NCI-H2196 treated with DMSO at 0.1 percent for 48 hours (cell line): ENCODE measurements around the gene MYBBP1A.

Experiments used
- DNase-seq: peaks from one replicate; lab custom pipeline; 2025; ENCODE audit not compliant: unreplicated experiment; lab: John Stamatoyannopoulos, UW

The MYBBP1A gene

DNA sequence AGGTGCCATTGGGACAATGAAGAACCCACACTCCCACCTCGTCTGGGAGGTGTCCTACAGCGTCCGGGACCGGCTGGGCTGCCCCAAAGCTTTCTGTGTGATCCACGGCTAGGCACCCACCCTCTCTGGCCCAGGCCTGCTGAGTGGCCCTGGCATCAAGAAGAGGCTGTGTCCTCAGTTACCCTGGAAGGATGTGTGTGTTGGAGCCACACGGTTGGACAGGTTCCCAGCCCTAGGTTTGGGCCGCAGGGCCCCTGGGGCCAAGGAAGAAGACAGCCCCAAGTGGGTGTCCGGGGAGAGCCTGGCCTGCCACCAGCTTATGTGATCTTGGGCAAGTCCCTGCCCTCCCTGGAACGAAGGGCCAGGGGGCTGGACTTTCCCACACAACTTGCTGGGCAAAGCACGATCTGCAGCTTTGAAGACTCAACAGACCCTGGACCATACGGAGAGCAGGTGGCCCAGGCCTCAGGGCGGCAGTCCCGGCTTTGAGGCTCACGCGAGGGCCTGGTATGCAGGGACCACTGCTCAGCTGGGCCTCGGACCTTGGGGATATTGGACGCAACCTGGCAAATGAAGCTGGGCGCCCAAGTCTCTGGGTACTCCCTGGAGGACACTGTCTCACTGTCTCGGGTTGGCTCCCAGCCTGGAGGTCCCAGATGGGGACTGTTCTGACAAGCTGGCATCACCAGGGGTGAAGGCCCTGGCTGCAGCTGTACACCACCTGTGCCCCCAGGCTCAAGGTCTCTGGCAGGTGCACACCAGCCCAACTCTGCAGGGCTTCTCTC, 17.5 kb downstream of the MYBBP1A start:
- no peak for DNase-seq

DNA sequence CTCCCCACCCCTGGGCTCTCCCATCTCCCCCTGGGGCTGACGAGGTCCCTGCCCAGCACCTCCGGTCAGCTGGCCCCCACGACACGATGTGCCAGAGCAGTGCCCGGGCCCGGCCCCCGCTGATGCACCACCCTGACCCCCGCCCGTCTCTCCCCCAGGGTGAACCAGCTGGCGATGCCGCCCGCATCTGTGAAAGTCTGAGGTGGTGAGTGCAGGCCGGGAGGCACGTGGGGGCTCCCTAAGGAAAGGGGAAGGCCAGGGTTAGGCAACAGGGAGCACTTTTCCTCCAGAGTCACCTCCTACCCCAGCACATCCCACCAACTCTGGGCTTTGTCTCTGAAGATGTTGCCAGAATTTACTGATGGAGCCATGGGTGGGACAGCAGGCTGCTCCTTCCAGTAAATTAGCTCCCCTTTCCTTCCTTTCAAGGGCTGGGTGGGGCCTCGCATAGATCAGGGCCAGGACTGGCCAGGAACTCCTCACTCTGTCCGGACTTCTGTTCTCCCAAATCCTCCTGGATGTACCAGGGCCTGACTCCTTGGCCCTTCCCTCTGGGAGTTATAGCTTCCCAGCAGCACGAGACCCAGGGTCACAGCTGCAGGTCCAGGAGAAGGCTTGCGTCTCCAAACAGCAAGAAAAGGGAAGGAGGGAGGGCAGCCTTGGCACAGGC, 18.3 kb downstream of the MYBBP1A start:
- no peak for DNase-seq

DNA sequence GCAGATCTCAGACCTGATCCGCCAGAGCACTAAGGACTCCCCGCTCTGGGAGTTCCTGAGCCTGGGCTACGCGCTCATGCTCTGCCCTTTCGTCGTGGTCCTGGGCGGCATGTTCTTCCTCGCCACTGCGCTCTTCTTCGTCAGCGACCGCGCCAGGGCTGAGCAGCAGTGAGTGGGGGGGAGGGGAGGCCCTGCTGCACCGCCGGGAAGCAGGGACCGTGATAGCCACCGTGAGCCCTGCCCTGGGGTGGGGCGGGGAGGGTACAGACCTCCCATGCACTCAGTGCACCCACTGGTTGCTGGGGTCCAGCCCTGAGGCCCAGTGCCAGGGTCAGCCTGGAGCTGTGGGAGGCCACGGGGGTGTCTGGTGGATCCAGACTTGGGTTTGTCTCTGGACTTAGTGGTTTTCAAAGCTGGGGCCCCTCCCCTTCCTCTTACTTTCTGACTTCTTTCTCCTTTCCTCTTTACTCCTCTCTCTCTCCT, 18.9 kb downstream of the MYBBP1A start:
- no peak for DNase-seq

DNA sequence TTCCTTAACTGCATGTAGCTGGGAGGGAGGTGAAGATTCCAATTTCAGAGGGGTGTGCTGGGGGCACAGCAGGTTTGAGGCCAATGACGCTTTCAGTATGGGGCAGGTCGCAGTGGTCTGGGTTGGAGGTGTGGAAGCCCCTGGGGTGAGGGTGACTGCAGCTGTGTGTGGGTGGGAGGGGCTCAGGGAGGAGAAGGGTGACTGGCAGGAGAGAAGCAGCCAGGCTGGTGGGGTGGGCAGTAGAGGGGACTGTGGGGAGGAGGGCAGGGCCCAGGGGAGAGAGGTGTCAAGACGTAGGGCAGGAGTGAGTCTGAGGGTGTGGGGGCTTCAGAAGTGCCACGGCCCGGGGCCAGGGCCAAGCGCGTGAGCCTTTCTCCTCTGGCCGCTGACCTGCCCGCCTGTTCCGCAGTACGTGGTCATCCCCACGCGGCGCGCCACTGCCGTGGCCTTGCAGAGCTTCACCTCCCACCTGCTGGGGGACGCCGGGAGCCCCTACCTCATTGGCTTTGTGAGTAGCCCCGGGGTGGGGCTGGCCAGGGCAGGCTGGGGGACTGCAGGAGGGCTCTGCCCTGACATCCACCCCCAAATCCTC, 19.4 kb downstream of the MYBBP1A start:
- DNase-seq, result no peak

DNA sequence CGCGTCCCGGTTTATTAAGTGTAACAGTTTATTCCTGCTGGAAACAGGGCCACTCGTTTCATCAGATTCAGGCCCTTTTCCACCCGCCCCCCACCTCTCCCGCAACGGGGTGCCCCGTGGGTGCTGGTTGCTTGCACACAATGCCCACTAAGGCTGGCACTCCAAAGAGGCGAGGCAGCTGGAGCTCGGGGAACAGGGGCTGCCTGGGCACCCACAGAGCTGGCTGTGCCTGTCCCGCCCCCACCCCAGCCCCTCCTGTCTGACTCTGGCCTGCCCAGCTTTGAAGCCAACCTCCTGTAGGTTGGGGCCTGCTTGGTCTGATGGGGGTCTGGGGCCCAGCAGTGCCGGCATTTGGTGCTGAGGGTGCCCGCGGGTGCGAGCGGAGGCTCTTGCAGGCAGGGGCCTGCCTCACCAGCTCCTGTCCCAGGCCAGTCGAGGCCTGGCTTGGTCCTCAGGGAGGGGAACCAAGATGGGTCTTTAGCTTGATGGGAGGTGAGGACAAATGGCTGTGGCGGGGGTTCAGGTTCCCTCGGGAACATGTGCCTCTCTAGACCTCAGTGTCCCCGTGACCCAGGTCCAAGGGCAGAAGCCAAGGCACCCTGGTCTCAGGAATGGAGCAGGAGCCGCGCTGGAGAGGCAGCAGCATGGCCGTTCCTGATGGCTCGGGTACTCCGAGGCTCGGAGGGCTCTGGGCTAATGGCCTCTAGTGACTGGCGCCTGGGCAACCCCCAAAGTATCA, 20.1 kb downstream of the MYBBP1A start:
- no peak for DNase-seq

DNA sequence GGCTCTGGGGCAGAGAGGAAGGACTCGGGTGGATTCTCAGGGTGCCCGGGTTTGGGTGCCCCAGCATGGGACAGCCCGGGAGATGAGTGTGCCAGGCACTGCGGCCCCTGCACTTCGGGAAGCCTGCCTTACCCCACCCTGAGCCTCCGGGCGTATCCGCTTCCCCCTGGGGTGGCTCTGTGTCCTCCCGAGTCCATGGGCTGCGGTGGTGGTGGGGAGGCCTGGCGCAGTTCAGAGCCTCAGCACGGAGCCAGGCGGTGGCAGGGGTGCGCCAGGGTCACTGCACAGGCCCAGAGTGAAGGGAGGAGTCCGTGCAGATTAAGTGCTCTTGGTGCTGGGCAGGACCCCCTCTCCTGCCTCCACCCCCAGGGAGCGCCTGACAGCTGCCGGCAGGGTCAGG, 20.7 kb downstream of the MYBBP1A start:
- no peak for DNase-seq

DNA sequence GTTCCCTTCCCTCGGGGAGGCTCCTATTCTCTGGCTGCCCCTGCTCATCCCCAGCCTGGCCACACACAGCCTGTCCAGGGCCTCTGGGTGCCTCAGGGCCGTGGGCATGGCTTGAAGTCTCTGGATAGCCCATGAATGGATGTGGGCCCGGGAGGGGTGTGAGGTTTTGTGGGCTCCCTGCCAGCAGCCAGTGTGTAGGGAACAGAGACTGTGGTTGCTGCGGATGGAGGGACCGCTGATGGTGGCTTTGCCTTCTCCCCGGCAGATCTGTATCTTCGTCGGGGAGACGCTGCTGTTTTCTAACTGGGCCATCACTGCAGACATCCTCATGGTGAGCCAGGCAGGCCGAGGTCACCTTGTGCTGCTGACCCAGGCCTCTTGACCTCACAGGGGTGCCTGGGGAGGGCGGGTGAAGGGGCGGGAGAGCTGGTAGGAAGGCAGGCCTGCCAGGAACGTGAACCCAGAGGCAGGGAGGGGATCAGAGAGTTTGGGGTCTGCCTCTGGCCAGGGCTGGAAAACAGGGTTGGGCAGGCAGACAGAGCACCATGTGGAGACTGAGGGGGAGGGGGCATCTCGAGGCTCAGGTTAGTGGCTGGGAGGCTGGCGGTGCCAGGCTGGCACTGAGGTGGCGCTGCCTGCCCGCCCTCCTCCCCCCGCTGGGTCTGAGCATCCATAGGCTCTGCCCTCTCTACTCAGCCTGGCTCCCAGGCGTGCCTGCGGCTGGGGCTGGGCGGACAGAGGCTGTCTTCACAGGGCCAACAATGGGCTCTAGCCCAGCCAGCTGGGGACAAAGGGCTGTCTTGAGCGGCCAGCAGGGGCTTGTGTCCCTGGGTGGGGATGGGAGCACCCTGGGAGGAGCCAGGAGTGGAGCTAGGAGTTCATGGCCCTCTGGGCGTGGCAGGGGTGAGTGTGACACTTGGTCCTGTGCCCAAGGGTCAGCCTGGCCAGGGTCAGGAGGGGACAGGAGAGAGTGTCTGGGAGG, 21.4 kb downstream of the MYBBP1A start:
- no peak for DNase-seq

DNA sequence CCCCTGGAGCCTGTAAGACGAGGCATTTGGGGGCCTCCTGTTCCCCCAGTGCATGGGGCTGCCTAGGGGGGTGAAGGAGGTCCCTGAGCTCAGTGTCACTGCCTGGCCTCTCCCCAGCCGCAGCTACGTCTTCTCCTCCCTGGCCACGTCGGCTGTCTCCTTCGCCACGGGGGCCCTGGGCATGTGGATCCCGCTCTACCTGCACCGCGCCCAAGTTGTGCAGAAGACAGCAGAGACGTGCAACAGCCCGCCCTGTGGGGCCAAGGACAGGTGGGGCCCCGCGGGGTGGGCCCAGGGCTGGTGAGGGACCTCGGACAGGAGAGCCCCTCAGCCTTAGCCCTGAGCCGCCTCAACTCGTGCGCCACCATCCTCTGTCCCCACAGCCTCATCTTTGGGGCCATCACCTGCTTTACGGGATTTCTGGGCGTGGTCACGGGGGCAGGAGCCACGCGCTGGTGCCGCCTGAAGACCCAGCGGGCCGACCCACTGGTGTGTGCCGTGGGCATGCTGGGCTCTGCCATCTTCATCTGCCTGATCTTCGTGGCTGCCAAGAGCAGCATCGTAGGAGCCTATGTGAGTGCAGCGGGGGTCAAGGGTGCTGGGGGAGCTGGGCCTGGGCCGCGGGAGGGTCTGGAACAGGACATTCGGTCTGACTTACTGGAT, 22.2 kb downstream of the MYBBP1A start:
- DNase-seq, result no peak

DNA sequence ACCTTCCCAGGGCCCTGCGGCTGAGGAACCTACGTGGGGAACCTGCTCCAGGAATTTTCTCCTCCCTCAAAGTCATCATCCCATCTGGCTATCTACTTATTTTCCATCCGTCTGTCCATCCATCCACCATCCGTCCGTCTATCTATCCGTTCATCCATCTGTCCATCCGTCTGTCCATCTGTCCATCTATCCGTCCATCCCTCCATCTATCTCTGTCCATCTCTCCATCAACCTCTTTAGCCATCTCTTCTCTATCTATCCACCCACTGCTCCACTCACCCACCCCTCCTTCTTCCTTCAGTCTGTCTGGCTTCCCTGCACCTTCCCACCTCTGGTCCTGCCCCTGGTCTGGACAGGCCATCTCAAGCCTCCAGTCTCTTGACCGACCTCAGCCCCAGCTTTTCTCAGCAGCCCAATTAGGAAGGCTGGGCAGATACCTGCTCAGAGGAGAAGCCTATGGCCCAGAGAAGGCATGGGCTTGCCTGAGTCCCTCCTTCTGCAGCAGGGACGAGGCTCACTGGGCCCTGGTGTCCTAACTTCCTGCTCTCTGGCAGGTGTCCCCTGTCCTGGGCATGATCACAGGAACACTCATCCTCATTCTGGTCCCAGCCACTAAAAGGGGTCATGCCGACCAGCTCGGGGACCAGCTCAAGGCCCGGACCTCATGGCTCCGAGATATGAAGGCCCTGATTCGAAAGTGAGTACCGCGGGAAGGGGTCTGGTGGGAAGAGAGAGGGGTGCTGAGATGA, 23.0 kb downstream of the MYBBP1A start:
- DNase-seq, result no peak

DNA sequence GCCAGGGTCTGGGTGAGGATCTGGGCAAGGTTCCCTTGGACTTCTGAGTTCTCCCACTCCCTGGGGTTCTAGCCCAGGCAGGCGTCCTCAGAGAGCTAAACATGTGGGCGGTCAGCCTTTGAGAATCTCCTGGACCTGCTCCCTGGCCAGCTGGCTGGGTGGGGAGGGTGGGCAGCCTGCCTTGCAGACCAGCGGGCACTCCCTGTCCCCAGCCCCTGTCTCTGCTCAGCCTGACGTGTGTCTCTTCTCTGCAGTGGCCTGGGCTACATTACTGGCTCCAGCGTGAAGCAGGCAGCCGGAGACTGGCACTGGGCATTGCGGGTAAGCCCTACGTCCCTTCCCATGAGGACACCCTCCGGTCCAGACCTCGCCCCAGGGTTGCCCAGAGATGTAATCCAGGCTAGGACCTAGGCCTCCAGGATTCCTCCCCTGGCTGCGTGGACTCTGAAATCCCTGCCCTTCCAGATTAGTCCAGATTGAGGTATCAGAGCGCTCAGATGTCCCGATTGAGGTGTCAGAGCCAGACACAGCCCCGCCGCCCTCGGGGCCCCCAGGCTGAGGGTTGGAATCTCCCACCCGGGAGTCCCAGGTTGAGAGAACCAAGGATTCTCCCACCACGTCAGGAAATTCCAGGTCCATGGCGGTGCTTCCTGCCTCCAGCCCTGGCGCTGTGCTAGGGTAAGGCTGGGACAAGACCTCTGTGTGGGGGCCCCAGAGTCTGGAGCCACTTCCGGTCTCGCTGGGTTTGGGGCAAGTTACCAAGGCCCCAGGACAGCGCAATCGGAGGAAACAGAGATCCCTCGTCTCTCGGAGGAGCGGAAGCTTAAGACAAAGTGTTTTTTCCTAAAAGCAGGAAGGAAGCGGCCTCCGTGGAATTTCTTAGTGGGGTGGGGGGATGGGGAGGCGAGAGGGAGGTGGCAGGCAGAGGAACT, 24.1 kb downstream of the MYBBP1A start:
- no peak for DNase-seq

DNA sequence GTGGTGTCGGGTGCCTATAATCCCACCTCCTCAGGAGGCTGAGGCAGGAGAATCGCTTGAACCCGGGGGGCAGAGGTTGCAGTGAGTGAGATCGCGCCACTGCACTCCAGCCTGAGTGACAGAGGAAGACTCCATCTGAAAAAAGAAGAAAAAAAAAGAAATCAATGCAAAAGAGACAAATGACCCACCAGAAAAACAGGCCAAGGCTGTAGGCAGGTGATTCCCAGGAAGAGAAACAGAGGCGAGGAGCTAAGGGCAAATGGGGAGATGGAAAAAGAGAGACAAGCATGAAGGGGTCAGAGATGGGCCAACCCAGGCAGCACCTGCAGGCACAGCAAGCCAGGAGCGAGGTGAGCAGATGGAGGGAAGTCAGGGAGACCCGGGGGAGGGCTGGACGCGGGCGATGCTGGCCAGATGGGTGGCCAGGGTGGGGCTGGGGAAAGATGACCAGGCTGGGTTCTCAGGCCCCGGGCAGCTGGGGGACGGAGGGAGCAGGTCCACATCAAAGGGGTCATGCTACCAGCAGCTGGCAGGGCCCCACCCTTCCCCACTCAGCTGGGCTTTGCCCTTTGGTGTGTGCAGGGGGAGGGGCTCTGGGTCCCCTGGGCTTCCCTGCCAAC, 25.5 kb downstream of the MYBBP1A start:
- no peak for DNase-seq

DNA sequence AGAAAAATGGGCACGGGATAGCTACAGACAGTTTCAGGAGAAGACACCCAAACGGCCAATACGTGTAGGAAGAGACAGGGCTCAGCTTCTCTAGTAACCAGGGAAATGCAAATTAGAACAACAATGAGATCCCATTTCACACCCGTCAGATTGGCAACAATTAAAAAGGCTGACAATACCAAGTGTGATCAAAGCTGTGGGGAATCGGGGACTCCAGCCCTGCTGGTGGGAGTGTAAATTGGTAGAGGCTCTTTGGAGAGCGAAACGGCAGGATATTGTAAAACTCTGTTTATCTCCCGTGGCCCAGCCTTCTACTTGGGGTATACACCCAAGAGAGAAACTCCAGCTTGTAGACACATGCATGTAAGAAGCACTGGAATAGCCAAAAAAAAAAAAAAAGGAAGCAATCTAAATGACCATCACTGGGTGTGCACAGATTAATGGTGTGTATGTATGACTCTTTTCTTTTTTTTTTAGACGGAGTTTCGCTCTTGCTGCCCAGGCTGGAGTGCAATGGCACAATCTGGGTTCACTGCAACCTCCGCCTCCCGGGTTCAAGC, 27.5 kb downstream of the MYBBP1A start:
- DNase-seq, result no peak

DNA sequence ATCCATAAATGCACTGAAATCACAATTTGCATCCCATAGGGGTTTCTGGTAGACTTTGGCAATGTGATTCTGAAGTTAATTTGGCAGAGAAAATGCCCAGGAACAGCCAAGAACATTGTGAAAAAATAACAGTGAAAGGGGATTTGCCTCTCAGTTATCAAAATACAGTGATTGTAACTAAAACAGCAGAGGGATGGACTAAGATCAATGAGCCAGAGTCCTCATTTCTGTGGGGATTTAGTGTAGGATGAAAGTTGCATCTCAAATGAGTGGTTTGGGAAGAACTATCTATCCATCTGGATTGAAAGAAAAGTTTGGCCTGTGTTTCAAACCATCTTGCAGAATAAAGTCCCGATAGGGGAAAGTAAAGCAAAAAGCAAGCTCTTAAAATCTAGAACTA, 28.1 kb downstream of the MYBBP1A start:
- no peak for DNase-seq

DNA sequence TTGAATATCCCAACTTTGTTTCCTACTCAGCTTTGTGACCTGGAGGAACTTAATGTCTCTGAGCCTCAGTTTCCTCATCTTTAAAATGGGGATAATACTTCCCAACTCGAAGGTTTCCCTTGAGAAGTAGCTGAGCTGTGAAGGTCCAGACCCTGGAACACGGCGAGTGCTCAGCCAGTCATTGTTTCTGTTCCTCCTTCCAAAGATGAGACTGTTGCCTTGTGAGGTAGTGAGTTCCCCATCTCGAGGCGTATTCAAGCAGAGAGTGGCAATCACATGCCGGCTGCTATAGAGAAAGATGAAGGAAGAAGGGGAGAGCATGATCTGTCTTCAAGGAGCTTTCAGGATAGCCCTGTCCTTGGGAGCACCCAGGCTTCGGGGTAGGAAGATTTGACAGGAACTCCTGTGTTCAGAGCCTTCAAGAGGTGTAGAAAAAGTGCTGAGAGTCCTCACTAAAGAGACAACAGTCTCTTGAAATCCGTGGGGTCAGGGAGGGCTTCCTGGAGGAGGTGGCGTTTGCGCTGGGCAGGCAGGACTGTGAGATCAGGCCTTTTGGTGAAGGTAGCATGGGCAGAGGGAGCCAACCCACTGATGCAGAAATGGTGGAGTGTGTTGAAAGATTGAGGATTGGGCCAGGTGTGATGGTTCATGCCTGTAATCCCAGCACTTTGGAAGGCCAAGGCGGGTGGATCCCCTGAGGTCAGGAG, 29.3 kb downstream of the MYBBP1A start:
- DNase-seq, result no peak

DNA sequence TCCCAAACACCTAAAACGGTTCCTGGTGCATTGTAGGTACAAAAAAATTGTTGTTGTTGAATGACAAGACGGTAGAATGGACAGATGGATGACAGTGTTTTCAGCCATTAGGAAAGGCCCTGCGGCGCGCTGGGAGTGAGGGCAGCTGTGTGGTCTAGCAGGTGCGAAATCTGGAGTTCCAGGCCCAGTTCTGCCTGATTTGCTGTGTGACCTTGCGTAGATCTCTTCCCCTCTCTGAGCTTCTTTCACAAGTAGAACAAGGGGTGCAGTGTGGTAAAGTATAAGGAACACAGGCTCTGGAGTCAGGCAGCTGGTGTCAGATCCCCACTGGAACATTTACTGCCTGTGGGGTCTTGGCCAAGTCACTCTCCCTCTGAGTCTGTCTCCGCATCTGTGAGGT, 31.2 kb downstream of the MYBBP1A start:
- no peak for DNase-seq

DNA sequence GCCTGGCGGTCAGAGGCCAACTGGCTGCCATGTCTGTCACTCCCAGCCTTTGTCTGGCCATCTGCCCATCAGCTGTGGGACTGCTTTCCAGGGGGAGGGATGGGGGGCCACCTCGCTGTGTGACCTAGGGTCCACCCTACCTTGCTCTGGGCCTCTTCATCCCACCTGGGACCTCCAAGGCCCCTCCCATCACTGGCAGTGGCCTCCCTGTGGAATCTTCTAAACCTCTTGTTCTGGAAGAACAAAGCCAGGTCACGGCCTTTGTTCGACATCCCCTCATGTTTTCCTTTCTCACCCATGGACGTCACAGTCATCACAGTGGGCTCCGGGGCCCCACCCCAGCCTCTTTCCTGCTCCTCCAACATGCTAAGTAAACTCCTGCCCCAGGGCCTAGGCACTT, 32.5 kb downstream of the MYBBP1A start:
- DNase-seq, result no peak
